Amniotic epithelial cell (primary cell): ENCODE results near the gene LAMC1.

Experiments
- DNase-seq: peaks from one replicate; pipeline ENCODE4 v3.0.0-alpha.2; 2010; ENCODE audit warnings: low read depth

Gene LAMC1

DNA sequence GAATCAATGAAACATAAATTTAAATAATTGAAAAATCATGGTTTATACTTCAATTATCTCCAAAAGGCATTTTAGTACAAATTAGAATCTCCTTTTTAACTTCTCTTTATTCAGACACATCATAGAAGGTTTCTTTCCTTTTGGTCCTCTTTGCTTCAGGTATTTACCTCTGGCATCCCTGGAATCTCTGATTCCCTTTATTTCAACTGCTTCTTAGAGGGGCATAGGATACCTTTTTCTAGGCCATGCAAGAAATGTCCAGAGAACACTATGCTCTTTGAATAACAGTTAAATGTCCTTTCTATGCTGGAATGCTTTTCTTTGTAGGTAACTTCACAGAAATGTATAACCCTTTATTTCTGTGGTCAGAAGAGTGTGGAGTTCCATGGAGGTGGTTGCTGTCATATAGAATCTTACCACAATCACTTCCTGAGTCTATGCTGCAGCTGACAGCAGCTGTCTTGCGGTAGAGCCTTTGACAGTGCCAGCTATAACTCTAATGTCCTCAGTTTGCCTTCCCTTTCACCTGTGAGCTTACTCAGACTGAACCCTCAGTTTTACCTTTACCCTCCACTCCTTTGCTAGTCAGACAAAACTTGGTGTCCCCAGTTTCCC lies 171.4 kb downstream of the LAMC1 start:
- no peak for DNase-seq

DNA sequence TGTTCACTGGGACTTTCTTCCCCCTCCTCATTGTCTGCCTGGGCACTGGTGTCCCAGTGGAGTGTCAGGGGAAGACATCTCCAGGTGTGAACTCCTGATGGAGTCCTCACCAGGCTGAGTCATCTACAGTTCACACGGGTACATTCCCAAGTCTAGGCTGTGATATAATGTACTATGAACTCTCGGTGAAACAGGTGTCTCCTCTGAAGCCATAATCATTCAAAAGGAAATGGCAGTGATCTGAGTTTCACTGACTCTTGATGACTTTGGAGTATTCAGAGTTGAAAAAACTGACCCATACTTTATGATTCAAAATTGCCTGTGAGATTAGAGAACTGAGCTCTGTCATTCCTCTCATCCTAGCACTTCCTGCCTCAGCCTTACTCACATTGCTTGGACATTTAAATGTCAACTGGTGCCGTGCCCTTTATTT lies 171.9 kb downstream of the LAMC1 start:
- peak; percentile 23 for DNase-seq
